Mesodermal cell (in vitro differentiated cells): Measurements from ENCODE around the gene RYR3.

Source experiments
- H3K27ac ChIP-seq: 2 replicates; pipeline ENCODE4 v1.7.0; 2013; ENCODE audit warnings: mild to moderate bottlenecking, low read depth, low read length, moderate library complexity; ENCODE audit not compliant: severe bottlenecking
- H3K36me3 ChIP-seq: 2 replicates; pipeline ENCODE4 v1.7.1; 2013; ENCODE audit warnings: mild to moderate bottlenecking, low read length, moderate library complexity; ENCODE audit not compliant: control insufficient read depth, insufficient read depth
- H3K4me1 ChIP-seq: one replicate; pipeline ENCODE4 v1.7.1; 2013; ENCODE audit warnings: mild to moderate bottlenecking, low read length; ENCODE audit not compliant: insufficient read depth, control insufficient read depth, poor library complexity, severe bottlenecking
- H3K4me3 ChIP-seq: 2 replicates; pipeline ENCODE4 v1.7.0; 2013; ENCODE audit warnings: low read length, control low read depth, mild to moderate bottlenecking; ENCODE audit not compliant: insufficient read depth, poor library complexity, severe bottlenecking; ENCODE audit errors: extremely low read depth
- H3K9me3 ChIP-seq: 2 replicates; pipeline ENCODE4 v1.7.1; 2013; ENCODE audit warnings: mild to moderate bottlenecking, low read length, moderate library complexity; ENCODE audit not compliant: control insufficient read depth
- WGBS, 2 experiments: methylation state at CpG; one replicate each; pipeline ENCODE4 v1.1.5; 2013; ENCODE audit warnings: missing lambda C conversion rate in 2 of 2; ENCODE audit not compliant: insufficient coverage in 2 of 2; 5-methylcytosine and 5-hydroxymethylcytosine counted together

Gene RYR3

DNA sequence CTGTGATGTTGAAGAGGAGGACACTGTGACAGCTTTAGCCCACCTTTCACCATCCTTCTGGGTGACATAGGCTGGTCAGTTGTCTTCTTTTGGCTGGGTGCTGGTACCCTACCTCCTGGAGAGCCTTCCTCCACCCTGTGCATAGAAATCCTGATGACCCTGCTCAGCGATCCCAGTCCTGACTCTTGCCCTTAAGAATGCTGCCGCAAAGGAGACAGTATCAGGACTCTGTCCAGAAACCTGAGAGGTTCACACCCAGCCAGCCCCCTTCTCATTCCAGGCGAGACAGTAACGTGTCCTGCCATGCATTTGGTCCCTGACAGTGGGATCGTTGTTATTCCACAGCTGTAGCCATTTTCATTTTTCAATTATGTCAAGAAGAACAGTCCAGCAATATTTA lies 344.7 kb downstream of the RYR3 start:
- no peaks in the 10 kb centered on the region for H3K4me1 ChIP-seq
- no peak overlapping the region for H3K4me3 ChIP-seq
- H3K9me3 ChIP-seq = no peaks in the 10 kb centered on the region
- WGBS, 2 experiments = 87 to 91% methylated on average over 5 of the region's 5 CpGs
- H3K27ac ChIP-seq = no peak overlapping the region
- H3K36me3 ChIP-seq = no peaks in the 10 kb centered on the region

DNA sequence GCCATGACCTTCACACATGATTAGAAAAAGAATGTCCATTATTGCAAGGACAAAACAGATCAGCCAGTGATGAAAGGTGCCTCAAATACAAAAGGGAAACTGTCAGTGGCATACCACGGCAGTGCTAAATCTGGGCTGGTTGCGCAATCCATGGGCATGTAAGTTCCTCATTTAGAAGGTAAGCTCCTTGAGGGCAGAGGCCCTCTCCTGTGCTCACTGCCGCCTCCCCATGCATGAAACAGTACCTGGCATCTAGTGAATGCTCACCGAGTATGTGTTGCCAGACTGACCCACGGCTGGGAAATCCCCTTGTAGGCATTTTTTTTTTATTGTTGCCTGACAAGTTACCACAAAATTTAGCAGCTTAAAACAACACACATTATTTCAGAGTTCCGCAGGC lies 345.4 kb downstream of the RYR3 start:
- Histone ChIP-seq H3K4me3 (no peak overlapping the region), H3K36me3 (no peaks in the 10 kb centered on the region)
- WGBS, 2 experiments = 75 to 82% methylated on average over 6 of the region's 6 CpGs

DNA sequence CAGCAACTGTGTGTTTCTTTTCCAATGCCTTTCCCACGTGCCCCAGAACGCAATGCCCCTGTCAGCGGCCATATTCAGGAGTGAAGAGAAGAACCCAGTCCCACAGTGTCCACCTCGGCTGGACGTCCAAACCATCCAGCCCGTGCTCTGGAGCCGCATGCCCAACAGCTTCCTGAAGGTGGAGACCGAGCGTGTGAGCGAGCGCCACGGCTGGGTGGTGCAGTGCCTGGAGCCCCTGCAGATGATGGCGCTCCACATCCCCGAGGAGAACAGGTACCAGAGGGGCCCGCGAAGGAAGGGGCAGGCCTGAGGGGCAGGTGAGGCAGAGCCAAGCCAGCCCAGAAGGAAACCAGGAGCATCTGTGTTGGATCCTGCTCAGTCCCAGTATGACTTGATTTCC lies 349.4 kb downstream of the RYR3 start:
- H3K36me3 ChIP-seq = no peaks in the 10 kb centered on the region
- H3K9me3 ChIP-seq = no peaks in the 10 kb centered on the region
- no peak overlapping the region for H3K4me3 ChIP-seq
- H3K27ac ChIP-seq = no peak overlapping the region
- no peaks in the 10 kb centered on the region for H3K4me1 ChIP-seq
- 95% methylated on average over 16 of the region's 16 CpGs for WGBS, 2 experiments

More for the DNA sequence above, 345.4 kb downstream of the RYR3 start:
- H3K4me1 ChIP-seq = no peaks in the 10 kb centered on the region
- H3K9me3 ChIP-seq = no peaks in the 10 kb centered on the region
- H3K27ac ChIP-seq = no peak overlapping the region

- H3K4me1 ChIP-seq = no peaks in the 10 kb centered on the region
- H3K9me3 ChIP-seq = no peaks in the 10 kb centered on the region
- H3K4me3 ChIP-seq = no peak overlapping the region
- 91 to 92% methylated on average over 10 to 12 of the region's 14 CpGs for WGBS, 2 experiments
- H3K27ac ChIP-seq = no peak overlapping the region
- no peaks in the 10 kb centered on the region for H3K36me3 ChIP-seq
Observed at GRCh38 chr15:33662014-33662413, 351.2 kb downstream of the RYR3 start.

DNA sequence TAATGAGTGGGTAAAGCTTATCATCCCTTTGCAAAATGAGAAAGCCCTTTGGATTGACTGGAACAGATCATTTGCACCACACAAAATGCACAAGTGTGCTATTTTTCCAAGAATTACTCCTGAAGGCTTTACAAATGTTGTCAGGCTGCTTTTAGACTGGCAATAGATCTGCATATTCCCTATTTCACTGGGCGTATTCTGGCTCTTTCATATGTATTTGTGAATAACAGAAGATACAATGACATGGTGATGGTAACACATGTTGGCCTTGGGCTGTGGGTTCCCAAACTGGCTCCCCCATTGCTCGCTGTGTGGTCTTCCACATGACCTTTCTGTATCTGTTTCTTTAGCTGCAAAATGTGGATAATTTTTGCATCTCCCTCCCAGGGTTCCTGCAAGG lies 354.2 kb downstream of the RYR3 start:
- WGBS, 2 experiments = 88% methylated on average over 1 of the region's 2 CpGs; no CpG with 5 or more reads in 1 of the 2 experiments
- no peaks in the 10 kb centered on the region for H3K36me3 ChIP-seq
- no peaks in the 10 kb centered on the region for H3K9me3 ChIP-seq
- H3K4me3 ChIP-seq = no peak overlapping the region
- no peak overlapping the region for H3K27ac ChIP-seq
- H3K4me1 ChIP-seq = no peaks in the 10 kb centered on the region

DNA sequence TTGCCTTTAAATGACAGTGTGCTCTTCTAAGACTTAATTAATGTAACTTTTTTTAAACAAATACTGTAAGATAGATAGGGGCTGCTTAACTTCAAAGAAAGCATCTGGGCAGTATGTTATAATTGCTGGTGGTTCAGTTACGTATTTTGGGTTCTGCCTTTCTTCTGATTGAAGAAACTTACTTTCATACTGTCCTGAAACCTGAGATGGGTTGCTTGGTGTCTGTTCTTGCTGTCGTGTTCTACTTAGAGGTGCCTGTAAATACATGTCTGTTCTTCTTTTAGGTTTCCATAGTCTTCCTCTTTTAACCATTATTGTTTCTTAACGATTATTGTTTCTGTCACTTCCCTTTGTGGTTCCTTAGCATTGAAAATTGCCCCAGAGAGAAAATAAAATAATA lies 359.8 kb downstream of the RYR3 start:
- H3K4me1 ChIP-seq = no peaks in the 10 kb centered on the region
- no peak overlapping the region for H3K27ac ChIP-seq
- no peaks in the 10 kb centered on the region for H3K9me3 ChIP-seq
- H3K4me3 ChIP-seq = no peak overlapping the region
- 92 to 100% methylated on average over 1 of the region's 3 CpGs for WGBS, 2 experiments
- H3K36me3 ChIP-seq = no peaks in the 10 kb centered on the region

- Histone ChIP-seq H3K36me3 (no peaks in the 10 kb centered on the region), H3K4me3 (no peak overlapping the region), H3K27ac (no peak overlapping the region), H3K9me3 (no peaks in the 10 kb centered on the region), H3K4me1 (no peaks in the 10 kb centered on the region)
- 85% methylated on average over 3 to 4 of the region's 5 CpGs for WGBS, 2 experiments
Observed at GRCh38 chr15:33671456-33671855, 360.7 kb downstream of the RYR3 start.

- Histone ChIP-seq H3K4me3 (no peak overlapping the region), H3K4me1 (no peaks in the 10 kb centered on the region), H3K27ac (no peak overlapping the region), H3K36me3 (no peaks in the 10 kb centered on the region), H3K9me3 (no peaks in the 10 kb centered on the region)
- no CpG with 5 or more reads among the region's 4 CpGs for WGBS, 2 experiments
Observed at GRCh38 chr15:33675246-33675645, 364.5 kb downstream of the RYR3 start.

DNA sequence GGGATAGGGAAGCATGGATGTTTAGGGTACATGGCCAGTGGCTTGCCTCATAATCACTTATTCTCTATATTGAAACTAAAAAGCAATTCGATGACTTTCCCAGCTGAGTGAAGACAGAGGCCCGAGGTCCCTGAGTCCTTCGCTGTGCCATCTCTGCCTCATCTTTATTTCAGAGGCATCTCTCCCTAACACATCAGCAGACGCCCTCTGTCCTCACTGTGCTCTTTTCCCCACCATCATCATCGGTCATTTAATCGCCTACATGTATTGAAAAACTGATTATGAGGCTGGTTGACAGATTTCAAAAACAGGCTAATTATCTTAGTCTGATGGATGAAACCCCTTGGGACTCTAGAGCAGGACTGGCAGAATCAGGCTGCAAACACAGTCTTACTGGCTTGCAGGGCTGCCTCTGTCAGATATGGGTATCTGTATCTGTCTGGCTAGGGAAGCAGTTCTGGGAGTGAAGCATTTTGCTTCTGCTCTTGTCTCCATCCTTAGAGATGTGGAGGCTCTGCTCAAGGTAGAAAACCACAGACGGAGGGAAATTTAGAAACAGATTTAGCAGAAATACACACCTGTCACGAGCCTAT lies 366.6 kb downstream of the RYR3 start:
- Histone ChIP-seq H3K4me1 (no peaks in the 10 kb centered on the region), H3K27ac (no peak overlapping the region), H3K4me3 (no peak overlapping the region), H3K36me3 (no peaks in the 10 kb centered on the region), H3K9me3 (no peaks in the 10 kb centered on the region)
- WGBS, 2 experiments = 92 to 95% methylated on average over 5 to 7 of the region's 8 CpGs

DNA sequence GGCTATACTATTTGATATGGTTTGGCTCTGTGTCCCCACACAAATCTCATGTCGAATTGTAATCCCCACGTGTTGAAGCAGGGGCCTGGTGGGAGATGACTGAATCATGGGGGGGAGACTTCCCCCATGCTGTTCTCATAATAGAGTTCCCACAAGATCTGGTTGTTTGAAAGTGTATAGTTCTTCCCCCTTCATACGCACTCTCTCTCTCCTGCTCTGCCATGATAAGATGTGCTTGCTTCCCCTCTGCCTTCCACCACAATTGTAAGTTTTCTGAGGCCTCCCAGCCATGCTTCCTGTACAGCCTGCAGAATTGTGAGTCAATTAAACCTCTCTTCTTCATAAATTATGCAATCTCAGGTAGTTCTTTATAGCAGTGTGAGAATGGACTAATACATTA lies 367.4 kb downstream of the RYR3 start:
- no peaks in the 10 kb centered on the region for H3K4me1 ChIP-seq
- WGBS, 2 experiments = 60 to 100% methylated on average over 1 to 2 of the region's 3 CpGs

GRCh38 chr15:33678602-33679001 lies 367.8 kb downstream of the RYR3 start:
- WGBS, 2 experiments = 49 to 70% methylated on average over 4 of the region's 5 CpGs
- Histone ChIP-seq H3K36me3 (no peaks in the 10 kb centered on the region), H3K9me3 (no peaks in the 10 kb centered on the region), H3K4me1 (no peaks in the 10 kb centered on the region), H3K27ac (peak overlapping the region; percentile 69), H3K4me3 (no peak overlapping the region)

More for the DNA sequence above, 367.4 kb downstream of the RYR3 start:
- Histone ChIP-seq H3K36me3 (no peaks in the 10 kb centered on the region), H3K27ac (peak overlapping the region; percentile 69), H3K4me3 (no peak overlapping the region), H3K9me3 (no peaks in the 10 kb centered on the region)
